Measurements from ENCODE around the gene SH3RF3.

SH3RF3 gene

DNA sequence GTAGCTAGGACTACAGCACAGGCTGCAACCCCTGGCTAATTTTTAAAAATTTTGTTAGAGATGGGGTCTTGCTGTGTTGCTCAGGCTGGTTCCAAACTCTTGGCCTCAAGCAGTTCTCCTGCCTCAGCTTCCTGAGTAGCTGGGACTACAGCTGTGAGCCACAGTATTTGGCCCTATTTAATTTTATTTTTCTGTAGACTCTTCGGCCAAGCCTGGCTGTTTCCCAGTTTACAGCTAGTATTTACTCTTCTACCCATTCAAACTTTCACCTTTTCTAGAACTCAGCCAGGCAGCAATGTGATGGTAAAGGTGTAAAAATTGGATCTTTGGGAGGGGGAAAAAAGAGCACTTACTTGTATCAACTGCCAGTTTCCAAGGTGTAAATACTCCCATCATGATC, 35.3 kb downstream of the SH3RF3 start:
- no peak overlapping the region for H3K4me3 ChIP-seq (ENCODE audit: low read depth, low read length)
- TF ChIP-seq, protein P1, sequence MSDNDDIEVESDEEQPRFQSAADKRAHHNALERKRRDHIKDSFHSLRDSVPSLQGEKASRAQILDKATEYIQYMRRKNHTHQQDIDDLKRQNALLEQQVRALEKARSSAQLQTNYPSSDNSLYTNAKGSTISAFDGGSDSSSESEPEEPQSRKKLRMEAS (IDR thresholded peaks at IDR 0.05; ENCODE audit: low read depth, low read length): no peak
- TF ChIP-seq POLR2A (IDR thresholded peaks at IDR 0.05; ENCODE audit: extremely low read depth, insufficient read length) (no peak), MYC (IDR thresholded peaks at IDR 0.05; ENCODE audit: low read depth, low read length) (no peak)
- TF ChIP-seq, protein P2, sequence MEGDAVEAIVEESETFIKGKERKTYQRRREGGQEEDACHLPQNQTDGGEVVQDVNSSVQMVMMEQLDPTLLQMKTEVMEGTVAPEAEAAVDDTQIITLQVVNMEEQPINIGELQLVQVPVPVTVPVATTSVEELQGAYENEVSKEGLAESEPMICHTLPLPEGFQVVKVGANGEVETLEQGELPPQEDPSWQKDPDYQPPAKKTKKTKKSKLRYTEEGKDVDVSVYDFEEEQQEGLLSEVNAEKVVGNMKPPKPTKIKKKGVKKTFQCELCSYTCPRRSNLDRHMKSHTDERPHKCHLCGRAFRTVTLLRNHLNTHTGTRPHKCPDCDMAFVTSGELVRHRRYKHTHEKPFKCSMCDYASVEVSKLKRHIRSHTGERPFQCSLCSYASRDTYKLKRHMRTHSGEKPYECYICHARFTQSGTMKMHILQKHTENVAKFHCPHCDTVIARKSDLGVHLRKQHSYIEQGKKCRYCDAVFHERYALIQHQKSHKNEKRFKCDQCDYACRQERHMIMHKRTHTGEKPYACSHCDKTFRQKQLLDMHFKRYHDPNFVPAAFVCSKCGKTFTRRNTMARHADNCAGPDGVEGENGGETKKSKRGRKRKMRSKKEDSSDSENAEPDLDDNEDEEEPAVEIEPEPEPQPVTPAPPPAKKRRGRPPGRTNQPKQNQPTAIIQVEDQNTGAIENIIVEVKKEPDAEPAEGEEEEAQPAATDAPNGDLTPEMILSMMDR (IDR thresholded peaks at IDR 0.05; ENCODE audit: low read depth, low read length): no peak
- DNase-seq (ENCODE audit: low read depth): no peak

GRCh38 chr2:109164739-109165221, 35.8 kb downstream of the SH3RF3 start:
- DNase-seq (ENCODE audit: low read depth): peak; percentile 70
- H3K4me3 ChIP-seq (ENCODE audit: low read depth, low read length): no peak overlapping the region
- TF ChIP-seq POLR2A (IDR thresholded peaks at IDR 0.05; ENCODE audit: extremely low read depth, insufficient read length) (no peak), MYC (IDR thresholded peaks at IDR 0.05; ENCODE audit: low read depth, low read length) (no peak)
- TF ChIP-seq, protein P2 (IDR thresholded peaks at IDR 0.05; ENCODE audit: low read depth, low read length): no peak

DNA sequence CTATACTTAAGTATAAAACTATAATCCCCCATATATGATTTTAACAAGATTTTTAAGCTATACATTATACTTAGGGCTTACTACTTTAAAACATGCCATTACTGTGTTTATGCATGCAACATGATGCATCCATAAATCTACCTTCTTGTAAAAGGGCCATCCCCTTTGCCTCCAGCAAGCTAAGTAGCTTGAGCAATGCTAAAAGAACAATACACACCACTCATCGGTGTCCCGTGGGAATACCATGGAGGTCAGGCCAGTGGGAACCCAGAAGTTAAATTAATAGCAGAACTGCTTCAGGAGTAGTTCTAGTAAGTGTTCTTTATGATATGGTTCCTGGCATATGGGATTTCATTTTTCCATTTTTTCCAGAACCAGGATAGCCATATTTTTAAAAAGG, 37.8 kb downstream of the SH3RF3 start:
- peak; percentile 81 for DNase-seq (ENCODE audit: low read depth)
- no peak overlapping the region for H3K4me3 ChIP-seq (ENCODE audit: low read depth, low read length)
- TF ChIP-seq MYC (IDR thresholded peaks at IDR 0.05; ENCODE audit: low read depth, low read length): no peak
- TF ChIP-seq, protein P1 (IDR thresholded peaks at IDR 0.05; ENCODE audit: low read depth, low read length): no peak
- no peak for TF ChIP-seq POLR2A (IDR thresholded peaks at IDR 0.05; ENCODE audit: extremely low read depth, insufficient read length)
- TF ChIP-seq, protein P2 (IDR thresholded peaks at IDR 0.05; ENCODE audit: low read depth, low read length): no peak

- TF ChIP-seq POLR2A (IDR thresholded peaks at IDR 0.05; ENCODE audit: extremely low read depth, insufficient read length) (no peak), MYC (IDR thresholded peaks at IDR 0.05; ENCODE audit: low read depth, low read length) (no peak)
- TF ChIP-seq, protein P2 (IDR thresholded peaks at IDR 0.05; ENCODE audit: low read depth, low read length): no peak
- TF ChIP-seq, protein P1 (IDR thresholded peaks at IDR 0.05; ENCODE audit: low read depth, low read length): no peak
- no peak for DNase-seq (ENCODE audit: low read depth)
Measured at GRCh38 chr2:109168086-109168485, 39.1 kb downstream of the SH3RF3 start.

GRCh38 chr2:109168716-109169115, 39.7 kb downstream of the SH3RF3 start:
- no peak overlapping the region for H3K4me3 ChIP-seq (ENCODE audit: low read depth, low read length)
- TF ChIP-seq POLR2A (IDR thresholded peaks at IDR 0.05; ENCODE audit: extremely low read depth, insufficient read length): no peak
- TF ChIP-seq, protein P1 (IDR thresholded peaks at IDR 0.05; ENCODE audit: low read depth, low read length): no peak
- TF ChIP-seq, protein P2 (IDR thresholded peaks at IDR 0.05; ENCODE audit: low read depth, low read length): no peak
- no peak for TF ChIP-seq MYC (IDR thresholded peaks at IDR 0.05; ENCODE audit: low read depth, low read length)
- no peak for DNase-seq (ENCODE audit: low read depth)

More at GRCh38 chr2:109168086-109168485, 39.1 kb downstream of the SH3RF3 start:
- no peak overlapping the region for H3K4me3 ChIP-seq (ENCODE audit: low read depth, low read length)

- DNase-seq (ENCODE audit: low read depth): no peak
- no peak for TF ChIP-seq MYC (IDR thresholded peaks at IDR 0.05; ENCODE audit: low read depth, low read length)
- no peak for TF ChIP-seq POLR2A (IDR thresholded peaks at IDR 0.05; ENCODE audit: extremely low read depth, insufficient read length)
- TF ChIP-seq, protein P2 (IDR thresholded peaks at IDR 0.05; ENCODE audit: low read depth, low read length): no peak
- TF ChIP-seq, protein P1 (IDR thresholded peaks at IDR 0.05; ENCODE audit: low read depth, low read length): no peak
- H3K4me3 ChIP-seq (ENCODE audit: low read depth, low read length): no peak overlapping the region
Measured at GRCh38 chr2:109170645-109171044, 41.6 kb downstream of the SH3RF3 start.

Data from NB4 (cell line).